HG03045 (cell line): ENCODE results near the gene CCR5.
"Not testable (repeated sequence)": the region's sequence is repeated elsewhere in the genome, so short reads cannot be mapped to it uniquely, and the experiment has no call there.

ENCODE experiments used
- ATAC-seq: cut with Tn5 transposase; IDR thresholded peaks from one replicate; pipeline ENCODE4 v1.9.1; 2021; ENCODE audit warnings: mild to moderate bottlenecking, moderate library complexity; ENCODE audit not compliant: unreplicated experiment

Gene CCR5

DNA sequence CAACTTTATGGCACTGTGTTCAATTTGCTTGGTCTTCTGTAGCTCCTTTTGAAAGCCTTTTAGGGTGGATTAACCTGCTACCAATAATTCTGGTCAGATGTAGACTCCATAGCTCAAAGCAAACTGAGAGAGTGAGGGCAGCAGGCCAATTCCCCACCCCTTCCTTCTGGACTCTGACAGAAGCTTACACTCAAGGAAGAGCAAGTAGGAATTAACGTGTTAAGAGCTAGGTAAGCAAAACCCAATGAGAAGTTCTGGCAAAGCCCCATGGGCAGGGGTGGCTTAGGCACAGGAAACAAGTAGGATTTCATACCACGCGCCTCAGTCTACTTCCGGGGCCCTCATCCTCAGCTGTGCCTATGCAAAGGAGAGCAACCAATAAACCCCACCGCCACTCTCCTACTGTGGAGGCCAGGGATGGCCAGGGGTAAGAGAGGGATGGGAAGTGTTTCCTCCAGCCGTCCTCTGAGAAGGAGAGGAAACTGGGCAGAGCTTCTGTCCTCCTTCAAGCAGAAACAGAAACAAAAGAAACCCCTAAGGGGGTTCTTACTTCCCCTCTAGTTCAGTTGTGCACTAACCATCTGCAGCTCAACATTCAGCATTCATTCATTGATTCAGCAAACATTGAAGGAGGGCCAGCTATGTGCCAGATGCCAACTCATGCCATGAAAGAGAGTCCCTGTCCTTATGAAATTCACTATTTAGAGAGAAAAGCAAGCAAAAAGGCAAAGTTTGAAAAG is 12.6 kb downstream of the CCR5 start:
- ATAC-seq = no peak

DNA sequence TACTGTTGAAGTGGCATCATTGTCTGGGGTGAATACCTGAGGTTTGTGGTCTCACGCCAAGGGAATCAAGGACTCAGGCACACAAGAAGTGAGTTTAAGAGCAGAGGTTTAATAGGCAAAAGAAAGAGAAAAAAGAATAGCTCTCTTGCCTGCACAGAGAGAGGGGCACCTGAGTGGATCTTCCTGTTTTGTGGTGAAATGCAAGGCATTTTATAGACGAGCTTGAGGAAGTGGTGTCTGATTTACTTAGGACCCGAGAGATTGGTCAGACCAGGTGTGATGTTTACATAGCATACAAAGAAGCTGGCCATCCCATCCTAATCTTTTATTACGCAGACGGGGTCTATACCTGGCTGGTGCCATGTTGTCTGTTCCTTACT is 13.2 kb downstream of the CCR5 start:
- no peak for ATAC-seq

DNA sequence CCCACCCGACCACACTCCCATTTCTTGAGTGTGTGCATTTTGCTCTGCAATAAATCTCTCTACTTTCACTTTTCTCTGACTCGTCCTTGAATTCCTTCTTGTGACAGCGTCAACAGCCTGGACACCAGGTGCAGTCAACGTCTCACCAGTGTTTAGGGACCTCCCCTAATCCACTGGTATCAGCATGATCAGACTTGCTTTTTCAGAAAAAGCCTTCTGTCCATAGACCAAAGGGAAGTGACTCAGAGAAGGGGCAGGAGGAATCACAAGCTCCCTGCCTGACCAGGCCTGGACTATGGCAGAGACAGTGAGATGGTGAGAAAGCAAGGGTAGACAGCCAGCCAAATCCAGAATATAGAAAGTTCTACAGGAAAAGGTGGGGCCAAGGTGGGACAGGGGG is 15.5 kb downstream of the CCR5 start:
- ATAC-seq = no peak

DNA sequence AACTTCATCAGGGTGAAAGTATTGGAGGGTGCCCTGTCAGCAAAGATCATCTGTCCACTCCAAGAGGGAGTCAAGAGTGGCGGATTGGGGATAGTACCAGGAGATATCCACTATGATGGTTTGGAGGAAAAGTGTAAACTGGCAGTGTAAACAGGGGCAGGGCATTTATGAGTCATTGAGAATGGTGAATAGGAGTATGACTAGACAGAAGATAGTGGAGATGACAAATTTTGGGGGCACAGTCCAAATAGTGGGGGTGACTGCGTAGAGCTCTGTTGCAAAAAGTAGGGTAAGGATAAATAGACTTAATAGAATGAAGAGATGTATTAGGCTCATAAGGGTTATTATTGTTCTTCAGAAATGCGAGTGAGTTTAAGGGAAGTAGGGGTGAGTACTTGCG is 18.1 kb downstream of the CCR5 start:
- ATAC-seq = not testable (repeated sequence)

DNA sequence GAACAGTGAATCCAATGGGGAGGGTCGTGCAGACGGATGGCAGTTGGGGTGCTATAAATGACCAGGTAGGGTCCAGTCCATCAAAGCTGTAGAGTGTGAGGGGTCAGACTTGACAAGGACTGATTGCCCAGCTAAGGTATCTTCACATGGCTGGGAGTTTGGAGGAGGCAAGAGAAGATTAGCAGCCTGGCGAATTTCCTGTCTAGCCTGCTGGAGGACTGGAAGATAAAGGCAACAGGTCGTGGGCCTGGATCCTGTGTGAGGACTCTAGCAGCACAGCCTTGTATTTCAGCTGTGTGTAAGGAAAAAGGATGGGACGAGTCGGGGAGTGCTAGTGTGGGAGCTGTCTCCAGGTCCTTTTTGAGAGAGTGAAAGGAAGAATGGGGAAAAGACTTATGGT is 18.6 kb downstream of the CCR5 start:
- no peak for ATAC-seq

DNA sequence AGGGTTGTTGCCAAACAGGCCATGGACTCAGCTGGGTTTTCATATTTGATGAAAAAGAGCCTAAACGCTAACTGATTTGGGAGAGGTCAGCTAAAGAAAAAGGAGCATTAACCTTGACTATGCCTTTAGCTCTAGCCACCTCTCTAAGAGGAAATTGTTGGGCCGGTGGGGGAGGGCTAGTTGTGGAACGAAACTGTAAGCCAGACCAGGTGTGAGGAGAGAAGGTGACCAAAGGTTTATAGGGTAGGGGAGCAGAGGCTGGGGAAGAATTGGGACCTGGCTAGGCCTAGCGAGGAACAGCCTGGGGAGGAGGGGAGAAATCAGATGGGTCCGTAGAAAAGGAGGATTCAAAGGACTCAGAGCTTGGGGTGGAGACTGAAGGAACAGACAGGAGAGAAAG is 20.8 kb downstream of the CCR5 start:
- not testable (repeated sequence) for ATAC-seq

DNA sequence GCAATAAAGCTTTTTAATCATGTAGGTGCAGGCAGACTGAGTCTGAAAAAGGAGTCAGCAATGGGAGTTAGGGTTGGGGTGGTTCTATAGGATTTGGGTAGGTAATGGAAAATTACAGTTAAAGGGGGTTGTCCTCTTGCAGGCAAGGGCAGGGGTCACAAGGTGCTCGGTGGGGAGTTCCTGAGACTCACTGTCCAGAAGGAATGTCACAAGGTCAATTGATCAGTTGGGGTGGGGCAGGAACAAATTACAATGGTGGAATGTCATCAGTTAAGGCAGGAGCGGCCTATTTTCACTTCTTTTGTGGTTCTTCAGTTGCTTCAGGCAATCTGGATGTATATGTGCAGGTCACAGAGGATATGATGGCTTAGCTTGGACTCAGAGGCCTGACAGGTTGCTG is 22.3 kb downstream of the CCR5 start:
- ATAC-seq = no peak

DNA sequence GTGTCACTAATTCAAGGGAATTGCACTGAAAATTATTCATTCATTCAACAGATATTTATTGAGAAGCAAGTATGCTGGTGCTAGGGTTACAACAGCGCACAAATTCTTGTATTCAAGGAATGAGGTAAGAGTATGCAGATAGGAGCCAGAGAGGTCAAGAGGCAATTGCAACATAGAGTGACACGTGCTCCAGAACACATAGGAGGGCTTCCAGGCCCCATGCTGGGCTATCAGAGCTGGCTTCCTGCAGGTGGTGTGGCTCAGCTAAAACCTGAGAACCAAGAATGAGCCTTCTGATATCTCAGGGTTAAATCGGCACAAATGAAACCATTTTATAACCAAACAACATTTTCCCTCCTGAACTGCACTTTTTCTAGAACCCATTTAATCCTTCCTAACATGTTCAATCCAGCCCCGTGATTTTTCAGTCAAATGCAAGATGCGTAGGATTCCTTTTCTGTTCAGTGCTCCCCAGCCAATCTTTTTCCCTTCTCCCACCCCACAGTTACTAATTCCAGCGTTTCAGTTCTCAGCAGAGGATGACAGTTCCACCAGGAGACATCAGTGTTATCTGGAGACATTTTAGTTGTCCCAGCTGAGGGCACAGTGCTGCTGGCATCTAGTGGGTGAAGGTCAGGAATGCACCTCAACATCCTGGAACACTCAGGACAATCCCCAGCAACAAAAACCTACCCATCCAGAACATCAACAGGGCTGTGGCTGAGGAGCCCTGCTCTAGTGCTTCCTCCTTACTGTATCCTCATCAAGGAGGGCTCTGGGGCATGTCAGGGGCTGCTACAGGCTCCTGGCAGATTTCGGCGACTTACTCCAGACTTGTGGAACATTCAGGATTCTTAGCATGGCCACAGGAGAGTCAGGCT is 23.0 kb downstream of the CCR5 start:
- no peak for ATAC-seq

DNA sequence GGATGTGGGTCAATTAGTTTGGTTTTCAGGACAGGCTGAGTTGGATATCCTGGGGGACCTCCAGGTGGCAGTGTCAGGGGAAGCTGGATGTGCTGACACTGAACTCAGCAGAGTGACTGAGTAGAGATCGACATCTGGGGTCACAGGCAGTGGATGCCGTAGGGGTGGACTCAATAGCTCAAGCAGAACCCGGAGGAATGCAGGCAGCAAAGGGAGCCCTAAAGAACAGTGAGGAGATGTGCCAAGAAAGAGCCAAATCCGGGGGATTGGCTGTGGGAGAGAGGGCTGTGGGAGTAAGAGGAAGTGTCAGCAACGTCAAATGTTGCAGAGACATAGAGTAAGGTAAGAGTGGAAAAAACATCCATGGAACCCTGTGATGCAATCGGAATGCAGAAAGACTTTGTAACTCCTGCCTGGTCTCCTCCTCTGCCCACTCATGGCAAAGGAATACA is 24.5 kb downstream of the CCR5 start:
- no peak for ATAC-seq

DNA sequence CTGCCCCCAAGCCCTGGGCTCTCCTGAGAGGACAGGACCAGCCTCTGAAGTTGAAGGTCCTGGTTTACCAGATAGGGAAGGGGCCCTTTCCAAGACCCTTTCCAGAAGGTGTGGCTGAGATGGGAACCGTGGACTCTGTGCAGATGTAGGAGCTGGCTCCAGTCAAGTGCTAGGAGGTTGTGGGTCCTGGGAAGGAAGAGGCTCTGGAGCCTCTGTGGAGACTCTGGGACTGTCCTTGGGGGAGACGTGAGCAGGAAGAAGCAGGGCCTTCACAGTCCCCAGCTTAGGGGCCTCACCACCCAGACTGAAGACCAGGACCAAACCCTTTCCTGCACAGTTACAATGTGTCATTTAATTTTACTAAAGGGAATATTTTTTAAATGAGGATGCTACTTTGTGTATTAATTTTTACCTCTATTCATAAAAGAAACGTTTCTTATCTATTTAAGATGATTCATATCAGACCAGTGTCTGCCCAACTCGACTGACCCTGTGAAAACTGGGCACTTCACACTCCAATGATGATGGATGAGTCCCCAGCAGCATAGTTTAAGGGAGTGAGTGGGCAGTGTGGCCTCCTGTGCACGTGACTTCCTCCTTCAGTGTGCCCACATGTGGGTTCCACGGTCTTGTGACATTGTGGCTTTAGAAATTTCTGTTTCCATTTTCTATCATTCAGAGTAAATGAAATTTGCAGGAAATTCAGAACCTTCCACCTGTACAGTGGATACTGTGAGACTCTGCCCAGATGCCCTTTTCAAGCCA is 25.2 kb downstream of the CCR5 start:
- ATAC-seq = no peak

DNA sequence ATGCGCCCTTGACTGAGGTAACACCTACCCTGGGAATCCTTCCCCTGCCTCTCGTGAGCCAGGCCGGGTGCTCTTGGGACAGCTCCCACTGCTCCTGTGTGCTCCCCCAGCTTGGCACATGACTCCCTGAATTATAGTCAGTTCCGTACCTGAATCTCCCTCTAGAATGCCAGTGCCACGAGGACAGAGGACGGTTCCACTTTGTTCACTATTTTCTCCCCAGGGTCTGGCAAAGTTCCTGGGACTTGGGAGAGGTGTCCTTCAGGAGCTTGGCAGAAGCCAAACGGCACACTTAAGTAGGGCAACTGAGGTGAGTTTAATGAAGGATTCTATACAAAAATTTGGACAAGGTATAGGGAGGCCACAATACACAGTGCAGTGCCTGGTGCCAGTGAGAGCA is 26.4 kb downstream of the CCR5 start:
- ATAC-seq = no peak

DNA sequence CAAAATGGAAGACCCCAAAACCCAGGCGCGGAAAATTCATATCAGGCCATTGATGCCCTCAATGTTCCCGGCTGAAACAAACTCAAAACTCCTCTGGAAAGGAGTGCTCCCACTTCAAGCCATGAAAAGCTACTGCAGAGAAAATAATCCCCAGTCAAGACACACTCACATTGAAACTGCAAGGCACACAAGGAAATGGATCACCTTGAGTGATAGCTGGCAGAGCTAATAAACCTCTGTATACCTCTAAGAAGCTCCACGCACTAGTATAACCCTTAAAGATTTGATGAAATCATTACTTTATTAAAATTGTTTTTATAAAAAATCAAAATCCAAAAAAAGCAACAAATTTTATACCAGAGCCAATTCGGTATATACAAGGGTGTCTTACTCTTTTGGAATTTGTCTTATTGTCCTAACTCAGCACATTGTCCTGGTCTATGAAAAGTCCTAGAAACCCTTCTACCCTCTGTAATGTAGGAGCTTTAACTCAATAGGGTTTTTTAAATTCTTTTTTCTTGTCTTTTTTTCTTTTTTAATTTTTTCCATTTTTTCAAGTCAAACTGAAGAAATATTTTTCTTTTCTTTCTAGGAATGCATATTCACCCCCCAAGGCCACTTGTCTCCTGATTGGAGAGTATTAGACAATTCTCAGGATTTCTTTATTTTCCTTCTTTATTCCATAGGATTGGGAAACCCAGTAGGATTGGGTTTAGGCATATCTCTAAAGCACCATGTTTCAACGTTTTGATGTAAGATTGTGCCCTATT is 27.6 kb downstream of the CCR5 start:
- no peak for ATAC-seq

DNA sequence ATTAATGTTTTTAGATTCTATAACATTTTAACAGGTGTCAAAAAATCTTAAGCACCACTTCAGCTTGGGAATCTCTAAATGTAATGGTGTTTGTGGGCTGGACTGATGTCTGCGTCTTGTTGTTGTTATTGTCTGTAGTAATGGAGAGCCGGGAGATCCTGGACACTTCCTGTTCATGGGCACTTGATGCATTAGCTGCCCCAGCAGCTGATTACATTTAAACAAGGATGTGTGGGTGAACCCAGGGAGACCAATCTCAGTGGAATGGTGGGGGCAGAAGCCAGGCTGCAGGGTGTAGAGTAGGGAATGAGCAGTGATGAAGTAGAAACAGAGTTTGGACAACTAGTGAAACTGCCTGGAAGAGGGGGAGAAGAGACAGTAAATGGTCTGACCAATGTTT is 28.4 kb downstream of the CCR5 start:
- ATAC-seq = no peak

DNA sequence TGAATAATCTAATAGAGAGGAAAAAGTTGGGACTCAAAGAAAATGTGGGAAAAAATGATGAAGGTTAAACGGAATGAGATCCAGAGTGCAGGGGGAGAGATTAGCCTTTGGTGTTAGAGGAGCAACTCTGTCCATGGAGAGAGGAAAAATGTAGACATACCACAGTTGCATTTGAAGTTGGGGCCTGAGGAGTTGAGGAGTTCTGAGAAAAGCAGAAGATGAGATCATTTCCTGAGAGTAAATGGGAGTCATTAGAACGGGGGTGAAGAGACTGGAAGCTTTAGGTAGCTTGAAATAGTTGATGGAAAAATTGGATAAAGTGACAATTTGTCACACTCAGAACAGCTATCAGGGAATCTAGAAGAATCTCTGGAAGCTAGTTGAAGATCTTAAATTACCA is 28.8 kb downstream of the CCR5 start:
- no peak for ATAC-seq

DNA sequence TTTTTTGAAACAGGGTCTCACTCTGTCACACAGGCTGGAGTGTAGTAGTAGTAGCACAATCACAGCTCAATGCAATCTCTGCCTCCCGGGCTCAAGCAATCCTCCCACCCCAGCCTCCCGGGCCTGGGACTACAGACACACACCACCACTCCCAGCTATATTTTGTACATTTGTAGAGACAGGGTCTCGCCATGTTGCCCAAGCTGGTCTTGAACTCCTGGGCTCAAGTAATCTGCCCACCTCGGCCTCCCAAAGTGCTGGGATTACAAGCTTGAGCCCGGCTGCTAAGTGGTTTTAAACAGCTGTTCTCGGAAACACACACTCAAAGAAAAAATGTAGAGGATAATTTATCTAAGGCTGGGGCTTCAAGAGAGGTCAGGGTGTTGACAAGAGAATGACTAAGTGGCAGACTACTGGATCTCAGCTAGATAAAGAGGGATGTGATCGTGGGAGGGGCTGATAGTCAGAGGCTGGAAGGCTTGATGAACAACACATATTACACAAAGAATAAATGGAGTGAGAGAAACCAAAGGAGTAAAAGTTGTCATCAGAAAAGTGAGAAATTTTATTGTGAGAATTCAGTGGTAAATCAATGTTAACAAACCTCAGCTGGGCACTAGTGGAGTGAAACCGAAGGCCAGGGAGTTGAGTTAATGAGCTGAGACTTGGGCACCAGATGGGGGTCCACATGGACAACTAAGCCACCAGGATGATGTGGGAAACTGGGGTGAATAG is 29.4 kb downstream of the CCR5 start:
- no peak for ATAC-seq

DNA sequence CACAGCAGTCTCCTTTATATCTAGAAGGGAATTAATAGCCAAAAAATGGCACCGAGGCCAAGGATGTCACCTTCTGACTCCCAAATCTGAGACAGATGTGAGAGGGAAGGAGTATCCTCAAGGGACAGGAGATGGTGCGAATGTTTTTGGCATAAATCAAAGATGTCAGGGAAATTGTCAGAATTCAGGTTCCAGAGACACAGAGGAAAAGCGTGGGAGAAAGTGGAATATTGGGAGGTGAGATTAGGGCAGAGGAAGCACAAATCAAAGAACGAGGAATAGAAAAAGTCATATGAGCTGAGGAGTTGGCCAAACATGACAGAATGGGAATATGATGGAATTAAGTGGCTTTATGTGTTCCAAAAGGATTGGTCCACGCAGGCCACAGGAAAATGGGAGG is 30.1 kb downstream of the CCR5 start:
- ATAC-seq = no peak

DNA sequence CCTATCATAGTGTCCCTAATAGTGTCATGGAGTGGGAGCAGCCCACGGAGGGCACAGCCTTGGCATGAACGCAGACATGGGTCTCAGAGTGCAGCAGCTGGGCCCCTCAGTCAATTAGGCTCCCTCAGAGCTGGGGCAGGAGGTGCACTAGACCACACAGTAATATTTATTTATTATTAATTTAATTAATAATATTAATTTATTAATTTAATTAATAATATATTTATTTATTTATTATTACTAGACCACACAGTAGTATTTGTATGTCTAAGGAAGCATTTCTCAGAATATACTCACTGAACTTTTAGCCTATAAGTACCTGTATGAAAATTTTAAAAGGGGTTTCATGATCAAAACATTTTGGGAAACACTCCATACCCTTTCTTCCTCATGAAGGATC is 30.8 kb downstream of the CCR5 start:
- ATAC-seq = no peak

DNA sequence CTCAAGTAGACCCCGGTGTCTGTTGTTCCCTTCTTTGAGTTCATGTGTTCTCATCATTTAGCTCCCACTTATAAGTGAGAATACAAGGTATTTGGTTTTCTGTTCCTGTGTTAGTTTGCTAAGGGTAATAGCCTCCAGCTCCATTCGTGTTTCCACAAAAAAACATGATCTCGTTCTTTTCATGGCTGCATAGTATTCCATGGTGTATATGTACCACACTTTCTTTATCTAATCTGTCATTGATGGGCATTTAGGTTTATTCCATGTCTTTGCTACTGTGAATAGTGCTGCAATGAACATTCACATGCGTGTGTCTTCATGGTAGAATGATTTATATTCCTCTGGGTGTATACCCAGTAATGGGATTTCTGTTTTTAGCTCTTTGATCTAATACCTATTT is 32.2 kb downstream of the CCR5 start:
- not testable (repeated sequence) for ATAC-seq

DNA sequence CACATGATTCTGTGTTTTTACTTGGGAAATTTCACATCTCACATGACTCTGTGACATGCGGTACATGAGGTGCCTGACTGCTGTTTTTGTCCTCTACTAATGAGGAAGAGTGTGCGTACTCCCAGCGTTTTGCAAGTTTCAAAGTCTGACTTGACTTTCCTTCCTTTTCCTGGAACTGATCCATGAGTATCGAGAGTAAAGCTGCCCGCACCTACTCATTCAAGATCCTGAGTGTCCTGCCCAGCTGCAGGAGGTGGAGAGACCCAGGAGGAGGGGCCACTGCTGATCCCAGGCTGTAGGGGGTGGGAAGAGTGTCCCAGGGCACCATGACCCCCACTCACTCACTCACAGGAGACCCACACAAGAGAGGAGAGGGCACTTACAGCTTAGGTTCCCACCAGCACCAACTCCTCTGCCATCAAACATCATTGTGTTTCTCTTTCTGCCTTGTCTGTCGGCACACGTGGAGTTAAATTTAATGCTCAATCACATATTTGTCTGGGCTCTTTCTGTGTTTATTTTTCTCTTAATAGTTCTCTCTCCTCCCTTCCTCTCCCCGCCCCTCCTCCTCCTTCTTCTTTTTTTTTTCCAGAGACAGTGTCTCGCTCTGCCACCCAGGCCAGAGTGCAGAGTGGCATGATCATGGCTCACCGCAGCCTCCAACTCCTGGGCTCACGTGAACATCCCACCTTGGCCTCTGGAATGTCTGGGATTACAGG is 34.7 kb downstream of the CCR5 start:
- no peak for ATAC-seq

DNA sequence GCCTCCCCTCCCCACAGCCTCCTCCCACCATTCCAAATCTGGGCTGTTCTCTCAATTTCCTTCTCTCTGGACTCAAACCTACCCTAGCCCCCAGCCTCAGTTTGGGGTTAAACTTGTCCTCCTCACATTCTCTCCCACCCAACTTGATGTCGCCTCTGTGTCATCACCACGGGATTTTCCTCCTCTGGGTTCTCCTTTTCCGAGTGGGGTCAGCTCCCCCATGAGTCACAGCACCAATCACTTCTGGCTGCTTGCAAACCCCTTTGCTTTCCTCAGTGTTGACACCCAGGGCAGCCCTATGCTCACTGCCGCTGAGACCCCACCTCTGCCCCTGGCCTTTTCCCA is 35.7 kb downstream of the CCR5 start:
- no peak for ATAC-seq
